HG03432 (cell line): ENCODE results near the gene RAP1A.
"Not testable (repeated sequence)": the region's sequence is repeated elsewhere in the genome, so short reads cannot be mapped to it uniquely, and the experiment has no call there.

Source experiments
- ATAC-seq: cut with Tn5 transposase; IDR thresholded peaks from one replicate; pipeline ENCODE4 v1.9.1; 2021; ENCODE audit warnings: mild to moderate bottlenecking, moderate library complexity; ENCODE audit not compliant: unreplicated experiment

The RAP1A gene

DNA sequence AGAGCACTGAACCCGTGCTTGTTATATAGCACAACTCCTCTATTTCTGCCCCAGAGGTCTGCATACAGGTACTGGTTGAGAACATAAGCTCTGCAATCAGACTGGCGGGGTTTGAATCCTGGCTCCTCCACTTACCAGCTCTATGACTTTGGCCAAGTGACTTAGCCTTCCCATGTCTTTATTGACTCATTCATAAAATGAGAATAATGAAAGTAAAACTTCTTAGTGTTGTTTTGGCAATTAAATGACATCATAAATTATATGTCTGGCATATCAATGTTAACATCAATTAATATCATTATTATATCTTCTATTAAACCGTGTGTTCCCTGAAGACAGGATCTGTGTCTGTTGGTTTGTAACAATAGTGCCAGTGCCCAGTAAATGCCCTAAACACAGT lies 115.3 kb downstream of the RAP1A start:
- no peak for ATAC-seq

GRCh38 chr1:111735321-111735720 lies 115.7 kb downstream of the RAP1A start:
- no peak for ATAC-seq

DNA sequence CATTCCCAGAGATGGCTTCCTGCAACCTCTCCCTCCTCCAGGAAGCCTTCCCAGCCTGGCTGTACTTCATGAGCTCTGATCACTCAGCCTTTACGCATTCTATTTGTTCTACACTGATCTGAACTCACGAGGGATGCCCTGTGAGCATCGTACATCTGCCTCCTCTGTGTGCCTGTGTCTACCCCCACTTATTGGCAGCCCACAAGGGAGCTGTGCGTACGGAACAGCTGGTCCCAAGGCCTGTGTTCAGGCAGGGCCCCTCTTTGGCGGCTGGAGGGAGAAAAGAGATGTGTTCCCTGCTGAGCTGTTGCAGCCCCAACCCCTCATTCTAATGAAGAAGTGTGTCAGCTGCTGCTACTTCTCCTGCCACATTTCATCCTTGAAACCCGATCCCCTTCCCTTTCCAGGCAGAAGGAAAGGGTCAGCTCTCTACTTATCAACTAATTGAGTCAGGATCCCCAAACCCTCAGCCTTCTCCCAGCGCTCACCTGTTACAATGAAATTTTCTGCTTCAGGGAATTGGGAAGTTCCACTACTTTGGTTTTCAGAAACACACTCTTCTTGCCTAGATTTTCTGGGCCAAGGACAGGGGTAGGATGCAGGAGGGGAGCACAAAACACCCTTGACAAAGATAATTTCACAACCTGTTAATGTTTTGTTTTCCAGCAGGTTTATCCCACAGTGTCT lies 116.4 kb downstream of the RAP1A start:
- ATAC-seq: no peak

GRCh38 chr1:111736548-111737215 lies 117.1 kb downstream of the RAP1A start:
- ATAC-seq: no peak

GRCh38 chr1:111737216-111738132 lies 117.9 kb downstream of the RAP1A start:
- ATAC-seq: no peak

GRCh38 chr1:111738133-111738435 lies 118.5 kb downstream of the RAP1A start:
- ATAC-seq: no peak

DNA sequence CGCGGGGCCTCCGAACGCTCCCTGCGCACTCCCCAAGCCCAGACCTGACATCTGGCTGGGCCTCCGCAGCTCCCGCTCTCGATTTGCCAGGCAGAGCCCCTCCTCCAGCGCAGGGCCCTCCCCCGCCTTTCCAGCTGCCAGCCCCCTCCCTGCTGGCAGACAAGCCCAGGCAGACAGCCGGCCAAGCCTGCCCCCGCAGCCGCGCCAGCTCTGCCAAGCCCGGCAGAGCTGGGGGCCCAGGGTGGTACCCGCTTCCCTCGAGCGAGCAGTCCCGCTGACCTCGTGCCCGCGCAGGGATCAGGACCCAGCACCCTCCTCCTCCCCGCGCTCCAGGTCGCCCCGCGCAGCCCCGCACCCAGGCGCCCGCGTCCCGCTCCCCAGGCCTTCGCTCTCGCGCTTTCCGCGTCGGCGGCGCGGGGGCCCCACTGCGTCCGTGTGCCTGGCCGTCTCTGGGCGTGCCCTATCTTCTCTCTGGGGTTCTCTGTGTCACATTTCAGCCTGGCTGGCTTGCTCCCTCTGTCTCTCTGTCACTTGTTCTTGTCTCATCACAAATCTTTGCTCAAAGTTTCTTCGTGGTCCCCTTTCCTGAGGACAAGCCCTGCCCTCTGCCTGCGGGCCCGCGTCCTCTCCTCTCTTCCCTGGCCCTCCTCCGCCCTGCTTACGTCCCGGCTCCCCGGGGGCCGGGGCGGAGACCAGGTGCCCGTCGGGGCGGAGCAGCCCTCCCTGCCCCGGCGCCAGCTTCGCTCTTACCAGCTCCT lies 119.0 kb downstream of the RAP1A start:
- ATAC-seq: peak; percentile 52

DNA sequence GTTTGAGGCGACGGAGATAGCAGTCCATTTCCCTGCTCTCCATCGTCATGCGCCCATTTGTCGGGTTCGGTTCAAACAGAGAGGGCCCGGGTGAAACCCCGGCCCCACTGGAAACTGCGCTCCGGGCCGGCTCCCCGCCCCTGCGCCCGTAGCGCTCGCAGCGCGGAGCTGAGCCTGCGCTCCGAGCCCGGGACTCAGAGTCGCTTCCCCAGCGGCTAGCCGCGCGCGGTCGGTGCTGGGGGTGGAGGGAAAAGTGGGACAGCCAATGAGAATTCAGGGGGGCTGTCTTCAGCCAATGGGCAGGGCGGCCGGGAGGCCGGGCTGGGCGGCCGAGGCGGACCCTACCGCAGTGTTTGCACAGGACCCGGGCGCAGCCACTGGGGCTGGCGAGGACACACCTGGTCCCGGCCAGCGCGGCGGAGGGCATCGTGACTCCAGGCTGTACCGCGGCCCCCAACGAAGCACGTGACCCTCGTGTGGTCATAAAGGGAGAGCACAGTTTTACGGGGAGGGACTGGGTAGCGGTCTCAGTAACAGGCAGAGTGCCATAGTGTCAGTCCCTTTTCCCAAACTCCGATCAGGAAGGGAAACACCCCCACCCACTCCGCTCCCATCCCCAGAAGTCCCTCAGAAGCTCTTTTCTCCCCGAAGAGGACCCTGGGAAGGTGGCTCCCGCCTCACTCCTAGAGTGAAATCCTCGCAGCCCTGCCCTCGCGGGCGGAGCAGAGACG lies 119.8 kb downstream of the RAP1A start, which contains the start of gene INKA2:
Gene INKA2 (minus strand): TSS at position 202 of the 731 bp plus-strand sequence. CDS start 153 bp downstream, at position 49.
- peak; percentile 88 for ATAC-seq

GRCh38 chr1:111739925-111740765 lies 120.6 kb downstream of the RAP1A start:
- no peak for ATAC-seq

- ATAC-seq: not testable (repeated sequence)
Observed at GRCh38 chr1:111742292-111742691, 122.7 kb downstream of the RAP1A start.

- ATAC-seq: no peak
Observed at GRCh38 chr1:111742938-111743549, 123.5 kb downstream of the RAP1A start.

- no peak for ATAC-seq
Observed at GRCh38 chr1:111743679-111744101, 124.1 kb downstream of the RAP1A start.

DNA sequence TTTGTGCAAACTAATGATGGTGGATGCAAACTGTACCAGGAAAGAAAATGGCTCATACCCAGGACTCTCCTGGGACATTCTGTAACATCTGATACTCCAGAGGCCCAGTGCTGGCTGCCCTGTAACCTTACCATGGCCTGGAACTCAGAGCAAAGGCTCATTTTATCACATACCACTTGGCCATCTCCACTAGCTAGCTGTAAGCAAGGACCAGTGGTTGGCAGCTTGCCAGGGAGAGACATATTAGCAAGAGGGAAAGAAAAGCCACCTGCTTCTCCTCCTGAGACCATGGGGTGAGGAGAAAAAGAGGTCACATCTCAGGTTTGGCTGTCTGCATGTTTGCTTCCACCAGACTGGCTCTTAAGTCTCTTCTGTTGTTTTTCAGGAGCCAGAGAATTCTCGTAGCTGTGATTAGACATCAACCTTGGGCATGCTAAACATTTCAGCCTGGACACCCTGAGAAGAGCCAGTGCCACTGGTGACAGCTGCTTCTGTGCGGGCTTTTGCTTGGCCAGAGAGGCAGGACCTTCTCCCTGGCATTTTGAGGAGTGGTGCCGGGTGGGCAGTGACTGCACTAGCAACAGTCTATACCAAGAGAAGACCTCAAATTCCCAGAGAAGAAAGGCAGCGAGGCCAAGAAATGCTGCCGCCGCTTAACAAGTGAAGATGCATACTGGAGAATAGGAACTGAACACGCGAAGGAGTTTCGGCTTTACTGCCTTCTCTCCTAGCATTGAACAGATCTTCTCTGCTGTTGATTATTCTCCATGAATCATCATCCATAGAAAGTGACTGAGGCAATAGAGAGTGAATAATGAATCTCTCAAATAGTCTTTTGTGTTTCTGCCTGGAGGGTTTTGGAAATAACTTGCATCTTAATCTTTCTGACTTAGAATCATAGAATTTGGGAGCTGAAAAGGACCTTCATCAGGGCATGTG lies 126.4 kb downstream of the RAP1A start:
- no peak for ATAC-seq

DNA sequence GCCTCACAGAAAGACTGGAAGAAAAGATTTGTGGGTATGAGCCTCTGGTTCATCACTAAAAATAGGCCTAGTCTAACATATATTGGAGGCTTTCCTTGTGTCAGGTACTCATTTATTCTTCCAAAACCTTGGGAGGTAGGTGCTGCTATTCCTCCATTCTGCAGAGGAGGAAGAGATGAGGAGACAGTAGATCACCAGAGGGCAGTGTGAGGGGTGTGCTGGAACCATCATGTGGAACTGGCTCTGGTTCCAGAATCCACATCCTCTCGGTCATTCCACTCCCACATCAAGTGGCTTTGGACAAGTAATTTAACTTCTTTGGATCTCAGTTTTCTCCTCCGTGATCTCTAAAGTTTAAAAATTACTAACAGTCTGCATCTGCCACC lies 127.0 kb downstream of the RAP1A start:
- no peak for ATAC-seq

- ATAC-seq: no peak
Observed at GRCh38 chr1:111747282-111747734, 127.7 kb downstream of the RAP1A start.

DNA sequence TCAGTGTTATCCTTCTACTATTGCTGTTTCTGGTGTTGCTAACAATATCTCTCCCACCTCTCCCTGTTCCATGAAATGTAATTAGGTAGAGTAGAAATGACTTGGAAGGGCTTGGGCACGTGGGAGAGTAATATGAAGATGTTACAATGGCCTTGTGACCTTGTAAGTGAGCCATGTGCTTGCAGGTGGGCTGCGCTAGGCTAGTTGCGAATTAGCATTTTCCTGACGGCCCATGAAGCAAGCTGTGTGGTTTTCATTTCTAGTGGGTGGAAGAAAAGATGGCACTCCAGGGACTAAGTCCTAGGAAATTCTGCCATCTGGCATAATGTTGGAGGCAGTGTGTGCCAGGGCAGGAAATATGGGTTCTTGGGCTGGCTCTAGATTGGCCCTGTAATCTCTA lies 128.4 kb downstream of the RAP1A start:
- ATAC-seq: no peak

DNA sequence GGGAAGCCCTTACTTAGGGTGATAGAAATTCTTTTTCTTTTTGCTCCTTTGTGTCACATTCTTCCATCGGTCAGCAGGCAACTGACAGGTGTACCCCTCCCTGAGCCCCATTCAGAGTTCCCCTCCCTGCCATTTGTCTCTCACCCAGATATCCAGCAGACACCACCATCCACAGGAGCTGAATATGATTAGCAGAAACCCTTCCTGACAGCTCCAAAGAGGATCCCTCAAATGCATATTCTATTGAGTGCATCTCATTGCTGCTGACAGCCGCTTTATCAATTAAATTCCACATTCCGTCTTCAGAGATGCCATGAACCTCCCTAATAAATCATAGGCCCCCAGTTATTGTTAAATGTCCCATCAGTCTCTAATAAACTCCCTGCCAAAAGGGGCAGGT lies 130.0 kb downstream of the RAP1A start:
- ATAC-seq: no peak

- no peak for ATAC-seq
Observed at GRCh38 chr1:111750856-111751255, 131.3 kb downstream of the RAP1A start.
